GM19395 (cell line): Measurements from ENCODE around the gene FAM53A.
"Not testable (repeated sequence)": the region's sequence is repeated elsewhere in the genome, so short reads cannot be mapped to it uniquely, and the experiment has no call there.

ENCODE experiments used
- ATAC-seq: cut with Tn5 transposase; IDR thresholded peaks from one replicate; pipeline ENCODE4 v1.9.1; 2021; ENCODE audit warnings: mild to moderate bottlenecking, moderate library complexity; ENCODE audit not compliant: unreplicated experiment

FAM53A gene

GRCh38 chr4:1608821-1609500 is 75.2 kb downstream of the FAM53A start:
- ATAC-seq: no peak

- no peak for ATAC-seq
Measured at GRCh38 chr4:1608196-1608820, 75.8 kb downstream of the FAM53A start.

GRCh38 chr4:1607436-1608195 is 76.5 kb downstream of the FAM53A start:
- ATAC-seq: not testable (repeated sequence)

GRCh38 chr4:1604706-1605205 is 79.4 kb downstream of the FAM53A start:
- ATAC-seq: no peak

- no peak for ATAC-seq
Measured at GRCh38 chr4:1604181-1604705, 79.9 kb downstream of the FAM53A start.

- ATAC-seq: no peak
Measured at GRCh38 chr4:1603413-1604135, 80.5 kb downstream of the FAM53A start.

GRCh38 chr4:1602655-1603412 is 81.3 kb downstream of the FAM53A start:
- no peak for ATAC-seq

GRCh38 chr4:1601852-1602654 is 82.1 kb downstream of the FAM53A start:
- no peak for ATAC-seq

GRCh38 chr4:1601533-1601835 is 82.6 kb downstream of the FAM53A start:
- ATAC-seq: no peak

GRCh38 chr4:1600811-1601532 is 83.1 kb downstream of the FAM53A start:
- ATAC-seq: no peak

- ATAC-seq: no peak
Measured at GRCh38 chr4:1600211-1600780, 83.8 kb downstream of the FAM53A start.

- no peak for ATAC-seq
Measured at GRCh38 chr4:1599491-1600210, 84.5 kb downstream of the FAM53A start.

GRCh38 chr4:1599026-1599481 is 85.1 kb downstream of the FAM53A start:
- ATAC-seq: no peak

GRCh38 chr4:1598206-1599025 is 85.7 kb downstream of the FAM53A start:
- no peak for ATAC-seq

- ATAC-seq: no peak
Measured at GRCh38 chr4:1597021-1597931, 86.8 kb downstream of the FAM53A start.

GRCh38 chr4:1596393-1596792 is 87.7 kb downstream of the FAM53A start:
- no peak for ATAC-seq
